NCI-H1694 (cell line): ENCODE data around the gene TFR2.
"Not testable (repeated sequence)": the region's sequence is repeated elsewhere in the genome, so short reads cannot be mapped to it uniquely, and the experiment has no call there.

Experiments
- DNase-seq: peaks from one replicate; lab custom pipeline; 2025; lab: John Stamatoyannopoulos, UW

Gene TFR2

DNA sequence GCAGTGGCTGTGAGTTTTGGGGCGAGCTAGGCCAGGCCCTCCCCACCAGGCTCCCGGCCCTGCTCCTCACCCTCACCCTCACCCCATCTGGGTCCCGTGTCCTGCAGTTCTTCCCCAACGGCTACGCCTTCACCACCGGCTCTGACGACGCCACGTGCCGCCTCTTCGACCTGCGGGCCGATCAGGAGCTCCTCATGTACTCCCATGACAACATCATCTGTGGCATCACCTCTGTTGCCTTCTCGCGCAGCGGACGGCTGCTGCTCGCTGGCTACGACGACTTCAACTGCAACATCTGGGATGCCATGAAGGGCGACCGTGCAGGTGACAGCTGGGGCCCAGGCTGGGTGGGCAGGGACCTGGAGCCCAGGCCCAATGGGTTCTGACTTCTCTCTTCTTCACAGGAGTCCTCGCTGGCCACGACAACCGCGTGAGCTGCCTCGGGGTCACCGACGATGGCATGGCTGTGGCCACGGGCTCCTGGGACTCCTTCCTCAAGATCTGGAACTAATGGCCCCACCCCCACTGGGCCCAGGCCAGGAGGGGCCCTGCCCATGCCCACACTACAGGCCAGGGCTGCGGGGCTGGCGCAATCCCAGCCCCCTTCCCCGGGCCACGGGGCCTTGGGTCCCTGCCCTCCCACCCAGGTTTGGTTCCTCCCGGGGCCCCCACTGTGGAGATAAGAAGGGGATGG lies 37.1 kb upstream of the TFR2 start:
- DNase-seq = no peak

DNA sequence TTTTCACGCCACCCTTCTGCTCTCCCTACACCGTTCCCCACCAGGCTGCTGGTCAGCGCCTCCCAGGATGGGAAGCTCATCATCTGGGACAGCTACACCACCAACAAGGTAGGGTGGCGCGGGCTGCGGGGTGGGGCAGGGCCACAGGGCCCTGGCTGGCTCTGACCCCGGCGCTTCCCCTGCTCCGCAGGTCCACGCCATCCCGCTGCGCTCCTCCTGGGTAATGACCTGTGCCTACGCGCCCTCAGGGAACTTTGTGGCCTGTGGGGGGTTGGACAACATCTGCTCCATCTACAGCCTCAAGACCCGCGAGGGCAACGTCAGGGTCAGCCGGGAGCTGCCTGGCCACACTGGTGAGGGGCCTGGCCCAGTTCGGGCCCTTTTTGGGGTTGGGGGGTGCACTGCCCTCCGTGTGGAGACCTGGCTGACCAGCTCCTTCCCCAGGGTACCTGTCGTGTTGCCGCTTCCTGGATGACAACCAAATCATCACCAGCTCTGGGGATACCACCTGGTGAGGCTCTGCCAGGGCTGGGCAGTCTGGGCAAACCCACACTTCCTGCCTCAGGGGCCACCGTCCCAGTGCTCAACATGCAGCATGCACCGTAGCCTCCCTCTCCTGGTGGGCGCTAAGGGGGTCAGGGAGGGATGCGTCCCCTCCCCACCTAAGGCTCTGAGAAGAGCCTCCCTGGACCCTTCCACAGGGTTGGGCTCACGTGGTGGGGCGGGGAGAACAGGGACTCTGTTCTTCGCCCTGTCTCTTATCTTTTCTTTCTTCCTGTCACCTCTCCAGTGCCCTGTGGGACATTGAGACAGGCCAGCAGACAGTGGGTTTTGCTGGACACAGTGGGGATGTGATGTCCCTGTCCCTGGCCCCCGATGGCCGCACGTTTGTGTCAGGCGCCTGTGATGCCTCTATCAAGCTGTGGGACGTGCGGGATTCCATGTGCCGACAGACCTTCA lies 36.2 kb upstream of the TFR2 start:
- no peak for DNase-seq

DNA sequence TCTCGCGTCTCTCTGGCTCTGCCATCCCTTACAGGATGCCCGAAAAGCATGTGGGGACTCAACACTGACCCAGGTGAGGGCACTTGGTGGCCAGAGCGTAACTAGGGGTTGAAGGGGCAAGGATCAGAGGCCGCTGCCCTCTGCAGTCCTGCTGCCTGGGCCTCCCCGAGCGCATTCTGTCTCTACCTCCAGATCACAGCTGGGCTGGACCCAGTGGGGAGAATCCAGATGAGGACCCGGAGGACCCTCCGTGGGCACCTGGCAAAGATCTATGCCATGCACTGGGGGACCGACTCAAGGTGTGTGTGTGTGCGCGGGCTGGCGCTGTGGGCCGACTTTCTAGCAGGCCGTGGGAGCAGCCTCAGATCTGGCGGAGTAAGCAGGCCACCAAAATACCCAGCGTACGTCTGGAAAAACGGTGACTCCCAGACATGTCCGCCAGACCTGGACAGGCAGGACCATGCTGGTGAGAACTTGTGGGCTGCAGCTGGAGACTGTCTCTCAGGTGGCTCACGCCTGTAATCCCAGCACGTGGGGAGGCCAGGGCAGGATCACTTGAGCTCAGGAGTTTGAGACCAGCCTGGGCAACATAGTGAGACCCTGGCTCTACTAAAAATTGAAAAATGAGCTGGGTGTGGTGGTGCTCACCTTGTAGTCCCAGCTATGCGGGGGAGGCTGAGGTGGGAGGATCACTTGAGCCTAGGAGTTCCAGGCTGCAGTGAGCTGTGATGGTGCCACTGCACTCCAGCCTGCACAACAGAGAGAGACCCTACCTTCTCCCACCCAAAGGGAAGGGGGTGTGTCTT lies 35.4 kb upstream of the TFR2 start:
- DNase-seq = no peak

DNA sequence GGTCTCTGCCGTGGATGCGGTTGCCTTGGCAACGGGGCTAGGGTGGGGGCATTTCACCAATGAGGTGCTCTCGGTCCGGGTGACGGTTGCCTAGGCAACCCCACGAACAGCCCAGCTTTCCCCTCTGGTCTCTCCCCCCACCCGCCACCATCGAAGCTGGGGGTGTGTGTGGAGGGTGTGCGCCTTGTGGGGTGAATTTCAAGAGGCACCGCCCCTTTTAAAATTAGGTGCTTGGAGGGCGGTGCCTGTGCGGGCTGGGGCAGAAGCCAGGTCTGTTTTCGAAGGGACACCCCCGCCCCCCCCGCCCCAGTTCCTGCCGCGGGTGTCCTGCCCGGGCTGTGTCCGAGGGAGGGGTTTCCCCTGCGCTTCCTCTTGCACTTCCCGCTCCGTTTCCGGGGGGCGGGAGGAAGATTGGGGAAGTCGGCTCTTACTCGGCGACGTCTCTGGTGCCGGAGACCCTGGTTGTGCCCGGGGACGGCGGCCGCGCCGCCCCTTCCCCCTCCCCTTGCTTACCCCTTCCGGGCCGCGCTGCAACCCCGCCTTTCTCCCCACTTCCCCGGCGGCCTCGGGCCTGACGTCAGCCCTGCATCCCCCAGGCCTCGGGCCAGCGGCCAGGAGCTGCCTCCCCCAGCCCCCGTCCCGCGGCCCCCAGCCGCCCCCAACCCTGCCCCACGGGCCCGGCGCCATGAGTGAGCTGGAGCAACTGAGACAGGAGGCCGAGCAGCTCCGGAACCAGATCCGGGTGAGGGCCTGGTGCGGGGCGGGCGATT lies 34.4 kb upstream of the TFR2 start:
- peak; percentile 12 for DNase-seq

DNA sequence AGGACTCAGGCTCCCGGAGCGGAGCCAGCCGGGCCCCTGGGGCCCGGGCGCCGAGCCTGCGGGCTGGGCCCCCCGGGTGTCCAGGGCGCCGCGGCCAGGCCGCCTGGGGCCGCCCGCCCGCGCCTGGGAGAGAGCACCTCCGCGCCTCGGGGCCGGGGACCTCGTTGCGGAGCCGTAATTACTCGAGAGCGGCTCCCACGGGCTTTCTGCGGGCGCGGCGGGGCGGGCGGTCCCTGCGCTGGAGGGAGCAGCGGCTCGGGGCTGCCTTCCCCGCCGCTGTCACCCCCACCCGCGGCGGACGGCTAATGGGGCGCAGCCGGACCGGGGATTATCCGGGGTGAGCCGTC lies 33.7 kb upstream of the TFR2 start:
- no peak for DNase-seq

DNA sequence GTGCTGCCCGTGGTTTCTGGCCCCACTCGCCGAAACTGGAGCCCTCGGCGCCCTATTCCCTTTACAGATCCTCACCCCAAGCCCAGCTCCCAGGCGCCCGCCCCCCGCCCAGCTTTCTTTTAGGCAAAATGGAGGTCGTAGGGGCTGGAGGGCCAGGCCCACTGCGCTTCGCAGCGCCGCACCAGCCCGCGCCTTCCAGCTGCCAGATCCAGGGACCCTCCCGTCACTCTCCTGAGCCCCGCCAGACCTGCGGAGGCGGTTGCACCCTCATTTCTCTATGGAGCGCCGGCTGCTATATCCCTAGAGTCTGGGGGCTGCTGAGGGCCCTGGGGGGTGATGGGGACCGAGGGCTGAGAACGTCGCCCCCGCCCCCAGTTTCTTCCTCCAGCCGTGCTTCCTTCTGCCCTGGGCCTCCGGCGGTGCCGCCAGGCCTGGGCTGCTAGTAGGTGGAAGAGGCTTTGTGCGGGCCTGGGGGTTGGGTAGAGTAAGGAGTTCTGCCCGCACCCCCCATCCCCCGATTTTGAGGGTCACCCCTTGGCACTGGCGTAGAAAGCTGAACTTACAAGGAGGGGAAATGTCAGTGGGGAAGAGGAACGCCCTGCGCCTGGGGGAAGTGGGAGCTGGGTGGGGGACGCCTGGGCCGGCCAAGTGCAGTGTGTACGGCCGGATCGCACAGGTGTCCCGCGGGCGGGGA lies 33.2 kb upstream of the TFR2 start:
- DNase-seq = peak; percentile 14

DNA sequence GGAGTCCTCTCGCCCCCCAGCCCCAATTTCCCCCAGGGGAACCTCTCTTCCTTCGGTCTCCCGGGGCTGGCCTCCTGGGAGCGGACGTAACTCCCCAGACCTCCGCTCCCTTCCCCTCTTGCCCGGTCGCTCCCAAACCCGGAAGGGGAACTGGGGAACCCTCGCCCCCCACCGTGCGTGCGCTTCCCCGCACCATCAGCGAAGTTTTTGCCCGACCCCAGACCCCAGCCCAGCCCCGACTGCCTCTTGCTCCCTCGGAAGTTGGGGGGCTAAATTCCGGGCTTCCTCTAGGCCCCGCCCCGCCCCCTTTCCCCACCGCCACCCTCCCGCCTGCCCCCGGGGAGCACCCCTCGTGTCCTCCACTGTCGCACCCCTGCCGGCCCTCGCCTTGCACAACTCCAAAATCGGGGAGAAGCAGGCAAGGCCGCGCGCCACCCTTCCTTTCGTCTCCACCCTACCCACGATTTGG lies 32.6 kb upstream of the TFR2 start:
- no peak for DNase-seq

DNA sequence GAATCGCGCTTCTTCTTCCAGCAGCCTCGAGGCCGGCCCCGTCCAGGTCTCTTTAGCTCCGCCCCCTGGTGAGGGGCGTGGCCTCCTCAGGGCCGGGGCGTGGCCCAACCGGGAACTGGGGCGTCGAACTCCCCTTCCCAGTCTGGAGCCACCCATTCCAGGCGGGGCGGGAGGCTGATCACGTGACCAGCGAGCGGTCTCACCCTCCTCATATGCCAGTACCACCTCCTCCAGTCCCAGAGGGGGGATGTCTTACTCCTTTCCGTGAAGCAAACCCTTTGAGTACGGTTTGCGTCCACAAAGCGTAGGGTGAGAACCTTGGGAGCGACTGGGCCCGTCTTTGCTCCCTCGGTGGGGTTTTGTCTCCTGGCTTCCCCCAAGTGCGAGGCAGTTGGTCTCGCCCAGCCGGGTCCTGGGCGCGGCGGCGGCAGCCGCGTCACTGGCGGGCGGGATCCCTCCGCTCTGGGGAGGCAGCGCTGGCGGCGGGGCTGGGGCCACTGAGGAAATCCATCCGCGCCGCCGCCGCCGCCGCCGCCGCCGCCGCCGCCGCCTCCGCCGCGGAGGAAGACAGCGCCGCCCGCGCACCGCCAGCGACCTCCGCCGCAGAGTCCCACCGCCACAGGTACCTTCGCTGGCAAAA lies 32.1 kb upstream of the TFR2 start, which contains the start of gene GNB2:
Gene GNB2, plus strand, starts transcription at position 439 of the 640 bp plus-strand sequence. CDS start 2,526 bp downstream, outside the sequence.
- DNase-seq = peak; percentile 97

DNA sequence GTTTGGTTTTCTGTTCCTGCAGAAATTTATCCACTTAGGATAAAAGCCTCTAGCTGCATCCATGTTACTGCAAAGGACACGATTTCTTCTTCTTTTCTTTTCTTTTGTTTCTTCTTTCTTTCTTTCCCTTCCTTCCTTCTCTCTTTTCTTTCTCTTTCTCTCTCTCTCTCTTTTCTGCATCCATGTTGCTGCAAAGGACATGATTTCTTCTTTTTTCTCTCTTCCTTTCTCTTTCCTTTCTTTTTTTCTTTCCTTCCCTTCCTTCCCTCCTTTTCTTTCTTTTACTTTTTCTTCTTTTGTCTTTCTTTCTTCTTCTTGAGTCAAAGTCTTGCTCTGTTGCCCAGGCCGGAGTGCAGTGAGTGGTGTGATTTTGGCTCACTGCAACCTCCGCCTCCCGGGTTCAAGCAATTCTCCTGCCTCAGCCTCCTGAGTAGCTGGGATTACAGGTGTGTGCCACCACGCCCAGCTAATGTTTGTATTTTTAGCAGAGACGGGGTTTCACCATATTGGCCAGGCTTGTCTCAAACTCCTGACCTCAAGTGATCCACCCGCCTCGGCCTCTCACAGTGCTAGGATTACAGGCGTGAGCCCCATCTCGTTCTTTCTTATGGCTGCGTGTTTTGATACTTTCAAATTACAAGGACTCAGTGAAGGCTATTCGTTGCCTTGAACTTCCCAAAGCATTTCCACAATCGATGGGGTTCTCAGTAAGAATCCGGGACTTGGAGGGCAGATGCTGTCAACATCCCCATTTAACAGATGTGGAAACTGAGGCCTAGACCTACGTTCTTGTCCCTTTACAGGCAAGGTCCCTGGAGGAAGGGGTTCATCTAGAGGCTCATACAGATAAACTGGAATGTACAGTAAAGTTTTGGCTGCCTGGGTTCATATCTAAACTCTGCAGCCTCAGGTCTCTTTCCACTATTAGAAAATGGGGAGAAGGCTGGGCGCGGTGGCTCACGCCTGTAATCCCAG lies 30.3 kb upstream of the TFR2 start:
- no peak for DNase-seq

DNA sequence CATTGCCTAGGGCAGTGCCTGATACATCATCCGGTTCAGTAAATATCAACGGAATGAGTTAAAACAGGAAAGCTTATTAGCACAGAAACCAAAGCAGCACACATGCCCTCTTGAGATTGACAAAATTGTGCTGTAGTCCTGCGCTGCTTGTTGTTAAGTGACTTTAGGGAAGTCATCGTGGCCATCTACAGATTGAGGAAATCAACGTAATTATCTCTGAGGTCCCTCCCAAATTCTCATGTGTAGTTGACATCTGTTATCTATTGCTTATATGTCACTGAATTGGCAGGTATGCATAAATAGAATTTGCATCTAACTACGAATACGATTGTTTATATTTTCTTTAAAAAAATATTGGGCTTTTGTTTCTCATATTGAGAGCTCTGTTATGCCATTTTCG lies 28.7 kb upstream of the TFR2 start:
- no peak for DNase-seq

DNA sequence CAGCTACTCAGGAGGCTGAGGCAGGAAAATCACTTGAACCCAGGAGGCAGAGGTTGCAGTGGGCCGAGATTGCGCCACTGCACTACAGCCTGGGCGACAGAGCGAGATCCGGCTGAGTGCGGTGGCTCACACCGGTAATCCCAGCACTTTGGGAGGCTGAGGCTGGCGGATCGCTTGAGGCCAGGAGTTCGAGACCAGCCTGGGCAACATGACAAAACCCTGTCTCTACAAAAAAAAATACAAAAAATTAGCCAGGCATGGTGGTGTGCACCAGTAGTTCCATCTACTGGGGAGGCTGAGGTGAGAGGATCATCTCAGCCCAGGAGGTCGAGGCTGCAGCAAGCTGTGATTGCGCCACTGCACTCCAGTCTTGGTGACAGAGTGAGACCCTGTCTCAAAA lies 27.8 kb upstream of the TFR2 start:
- not testable (repeated sequence) for DNase-seq

DNA sequence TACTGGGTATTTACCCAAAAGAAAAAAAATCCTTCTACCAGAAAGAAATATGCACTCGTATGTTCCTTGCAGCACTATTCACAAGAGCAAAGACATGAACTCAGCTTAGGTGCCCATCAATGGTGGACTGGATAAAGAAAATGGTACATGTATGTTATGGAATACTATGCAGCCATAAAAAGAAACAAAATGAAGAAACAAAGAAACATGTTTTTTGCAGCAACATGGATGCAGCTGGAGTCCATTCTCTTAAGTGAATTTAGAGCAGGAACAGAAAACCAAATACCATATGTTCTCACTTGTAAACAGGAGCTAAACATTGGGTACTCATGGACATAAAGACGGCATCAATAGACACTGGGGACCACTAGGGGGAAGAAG lies 26.7 kb upstream of the TFR2 start:
- no peak for DNase-seq

DNA sequence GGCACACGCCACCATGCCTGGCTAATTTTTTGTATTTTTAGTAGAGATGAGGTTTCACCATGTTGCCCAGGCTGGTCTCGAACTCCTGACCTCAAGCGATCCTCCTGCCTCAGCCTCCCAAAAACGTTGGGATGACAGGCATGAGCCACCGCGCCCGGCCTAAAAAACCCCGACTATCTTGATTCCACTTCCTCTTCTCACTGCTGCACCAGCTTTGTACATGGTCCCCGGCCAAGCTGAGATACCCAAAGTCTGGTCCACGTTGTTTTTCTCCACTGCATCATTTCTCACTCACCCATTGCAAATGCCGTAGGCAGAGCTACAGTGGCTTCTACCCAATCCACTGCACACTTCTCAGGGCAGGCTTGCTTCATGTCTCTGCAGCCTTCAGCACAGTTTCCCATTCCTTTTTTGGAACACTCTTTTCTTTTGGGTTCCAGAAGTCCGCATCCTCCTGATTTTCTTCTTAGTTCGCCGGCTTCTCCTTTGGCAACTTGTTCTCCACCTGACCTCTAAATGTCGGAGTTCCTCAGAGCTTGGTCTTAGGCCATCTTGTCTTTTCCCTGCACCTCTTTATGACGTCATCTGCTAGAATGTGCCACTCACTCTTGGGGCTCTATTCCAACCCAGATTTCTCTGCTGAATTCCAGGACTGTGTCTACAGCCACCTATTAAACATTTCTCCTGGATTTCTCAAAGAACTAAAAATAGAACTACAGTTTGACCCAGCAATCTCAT lies 26.1 kb upstream of the TFR2 start:
- no peak for DNase-seq

DNA sequence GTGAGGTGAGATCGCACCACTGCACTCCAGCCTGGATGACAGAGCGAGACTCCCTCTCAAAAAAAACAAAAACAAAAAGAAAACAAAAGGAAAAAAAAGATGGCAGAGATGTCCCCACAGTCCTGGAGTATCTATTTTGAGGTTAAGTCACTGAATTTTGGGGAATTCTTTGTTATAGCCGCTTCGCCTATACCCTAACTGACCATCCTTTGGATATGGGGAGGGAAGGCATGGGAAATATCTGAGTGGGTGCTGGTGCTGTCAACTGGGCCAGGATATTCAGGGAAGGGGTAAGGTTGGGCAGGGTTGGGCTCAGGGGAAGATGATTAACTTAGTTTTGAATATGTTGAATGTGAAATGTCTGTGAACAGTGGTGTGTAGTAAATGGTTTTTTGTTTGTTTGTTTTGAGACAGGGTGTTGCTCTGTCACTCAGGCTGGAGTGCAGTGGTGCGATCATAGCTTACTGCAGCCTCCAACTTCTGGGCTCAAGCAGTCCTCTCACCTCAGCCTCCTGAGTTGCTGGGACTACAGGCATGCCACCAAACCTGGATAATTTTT lies 23.9 kb upstream of the TFR2 start:
- no peak for DNase-seq

DNA sequence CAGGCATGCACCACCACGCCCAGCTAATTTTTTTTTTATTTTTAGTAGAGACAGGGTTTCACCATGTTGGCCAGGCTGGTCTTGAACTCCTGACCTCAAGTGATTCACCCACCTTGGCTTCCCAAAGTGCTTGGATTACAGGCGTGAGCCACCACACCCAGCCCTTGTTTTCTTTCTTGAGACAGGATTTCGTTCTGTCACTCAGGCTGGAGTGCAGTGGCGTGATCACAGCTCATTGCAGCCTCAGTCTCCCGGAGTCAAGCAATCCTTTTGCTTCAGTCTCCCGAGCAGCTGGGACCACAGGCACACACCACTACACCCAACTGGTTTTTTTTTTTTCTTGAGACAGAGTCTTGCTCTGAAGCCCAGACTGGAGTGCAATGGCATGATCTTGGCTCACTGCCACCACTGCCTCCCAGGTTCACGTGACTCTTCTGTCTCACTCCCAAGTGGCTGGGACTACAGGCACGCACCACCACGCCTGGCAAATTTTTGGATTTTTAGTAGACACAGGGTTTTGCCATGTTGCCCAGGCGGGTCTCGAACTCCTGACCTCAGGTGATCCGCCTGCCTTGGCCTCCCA lies 20.9 kb upstream of the TFR2 start:
- DNase-seq = not testable (repeated sequence)

DNA sequence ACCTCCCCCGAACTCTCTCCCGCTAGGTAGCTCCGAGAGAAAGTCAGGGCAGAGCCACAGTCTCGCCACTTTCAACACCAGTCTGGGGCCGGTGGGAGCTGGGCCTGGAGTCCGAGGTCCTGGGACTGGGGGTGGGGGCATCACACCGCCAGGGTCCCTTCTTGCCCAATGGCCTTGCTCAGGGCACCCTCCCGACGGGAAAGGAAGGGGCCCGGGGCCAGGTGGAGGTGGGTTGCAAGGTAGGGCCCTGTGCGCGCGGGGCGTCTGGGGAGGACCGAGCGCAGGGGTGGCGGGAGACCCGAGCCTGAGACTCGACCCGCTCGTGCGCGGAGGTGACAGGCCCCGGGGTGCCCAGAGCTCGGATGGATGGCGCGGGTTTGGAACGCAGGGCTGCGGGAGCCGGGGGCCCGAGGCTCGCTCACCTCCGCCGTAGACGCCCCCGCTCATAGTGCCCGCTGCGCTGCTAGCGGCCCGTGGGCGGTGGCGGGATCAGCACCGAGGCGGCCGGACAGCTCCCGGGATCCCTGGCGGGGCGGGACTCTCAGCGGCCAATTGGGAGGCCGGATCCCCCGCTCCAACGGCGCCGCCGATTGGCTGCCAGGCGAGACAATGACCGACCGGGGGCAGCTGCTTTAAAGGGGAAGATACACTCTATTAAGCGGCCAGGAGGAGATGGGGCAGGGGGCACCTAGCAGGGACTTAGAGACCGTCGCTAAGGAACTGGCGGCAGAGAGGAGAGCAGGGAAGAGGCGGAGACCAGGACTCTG lies 14.7 kb upstream of the TFR2 start, which contains the start of gene ACTL6B:
Gene ACTL6B, minus strand, starts transcription at position 541 of the 767 bp plus-strand sequence. Its CDS starts 94 bp downstream, at position 447.
- peak; percentile 49 for DNase-seq
